ENCODE results near the gene WDR75. TPM values are rescaled to one million over a fixed set of nuclear protein-coding genes. Genes with fewer than 3 reads are reported as not detected.

Gene WDR75
- total RNA-seq, 1 donor from 2014 or later, result 24.7 TPM

DNA sequence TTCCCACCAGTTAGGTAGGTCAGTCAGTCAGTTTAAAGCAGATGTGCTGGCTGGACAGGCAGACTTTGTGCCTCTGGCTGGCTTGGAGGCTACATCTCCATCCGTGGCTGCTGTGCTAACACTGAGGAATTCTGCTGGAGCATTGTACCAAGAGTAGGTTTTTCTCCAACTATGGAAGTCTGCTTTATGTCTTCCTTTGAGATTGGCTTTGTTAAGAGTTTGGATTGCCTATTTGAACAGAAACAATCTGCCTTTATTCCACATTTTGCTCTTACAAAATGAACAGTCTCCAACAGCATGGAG lies 46.7 kb downstream of the WDR75 start:
- no peaks in the 10 kb centered on the region for H3K27me3 Mint-ChIP-seq (ENCODE audit: low read depth)
- H3K27ac Mint-ChIP-seq (ENCODE audit: unreplicated experiment), result no peak overlapping the region
- no peak for DNase-seq (ENCODE audit: low spot score)
- H3K9me3 Mint-ChIP-seq (ENCODE audit: low read depth), result no peaks in the 10 kb centered on the region
- TF ChIP-seq, protein P1, sequence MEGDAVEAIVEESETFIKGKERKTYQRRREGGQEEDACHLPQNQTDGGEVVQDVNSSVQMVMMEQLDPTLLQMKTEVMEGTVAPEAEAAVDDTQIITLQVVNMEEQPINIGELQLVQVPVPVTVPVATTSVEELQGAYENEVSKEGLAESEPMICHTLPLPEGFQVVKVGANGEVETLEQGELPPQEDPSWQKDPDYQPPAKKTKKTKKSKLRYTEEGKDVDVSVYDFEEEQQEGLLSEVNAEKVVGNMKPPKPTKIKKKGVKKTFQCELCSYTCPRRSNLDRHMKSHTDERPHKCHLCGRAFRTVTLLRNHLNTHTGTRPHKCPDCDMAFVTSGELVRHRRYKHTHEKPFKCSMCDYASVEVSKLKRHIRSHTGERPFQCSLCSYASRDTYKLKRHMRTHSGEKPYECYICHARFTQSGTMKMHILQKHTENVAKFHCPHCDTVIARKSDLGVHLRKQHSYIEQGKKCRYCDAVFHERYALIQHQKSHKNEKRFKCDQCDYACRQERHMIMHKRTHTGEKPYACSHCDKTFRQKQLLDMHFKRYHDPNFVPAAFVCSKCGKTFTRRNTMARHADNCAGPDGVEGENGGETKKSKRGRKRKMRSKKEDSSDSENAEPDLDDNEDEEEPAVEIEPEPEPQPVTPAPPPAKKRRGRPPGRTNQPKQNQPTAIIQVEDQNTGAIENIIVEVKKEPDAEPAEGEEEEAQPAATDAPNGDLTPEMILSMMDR (IDR thresholded peaks at IDR 0.05), result no peak
- H3K4me3 Mint-ChIP-seq (ENCODE audit: unreplicated experiment), result no peak overlapping the region
- H3K36me3 Mint-ChIP-seq (ENCODE audit: low read depth), result no peaks in the 10 kb centered on the region
- H3K4me1 Mint-ChIP-seq (ENCODE audit: low read depth), result no peaks in the 10 kb centered on the region

DNA sequence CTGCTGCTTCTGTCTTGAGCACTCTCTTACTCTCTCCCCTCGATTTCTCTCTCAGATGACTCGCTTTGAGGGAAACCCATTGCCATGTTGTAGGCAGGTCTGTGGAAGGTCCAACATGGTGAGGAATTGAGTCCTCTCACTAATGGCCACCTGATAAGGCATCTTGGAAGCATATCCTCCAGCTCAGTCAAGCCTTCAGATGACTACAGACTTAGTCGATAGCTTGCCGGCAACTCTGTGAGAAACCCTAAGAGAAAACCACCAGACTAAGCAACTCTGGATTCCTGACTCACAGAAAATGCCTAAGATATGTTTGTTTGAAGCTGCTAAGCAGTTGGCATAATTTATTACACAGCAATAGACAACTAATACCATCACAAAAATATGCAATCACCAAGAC lies 51.2 kb downstream of the WDR75 start:
- DNase-seq (ENCODE audit: low spot score), result no peak
- TF ChIP-seq, protein P1 (IDR thresholded peaks at IDR 0.05), result no peak
- Mint-ChIP-seq H3K36me3 (ENCODE audit: low read depth) (no peaks in the 10 kb centered on the region), H3K4me3 (ENCODE audit: unreplicated experiment) (no peak overlapping the region), H3K27ac (ENCODE audit: unreplicated experiment) (no peak overlapping the region), H3K9me3 (ENCODE audit: low read depth) (no peaks in the 10 kb centered on the region), H3K27me3 (ENCODE audit: low read depth) (no peaks in the 10 kb centered on the region), H3K4me1 (ENCODE audit: low read depth) (no peaks in the 10 kb centered on the region)

GRCh38 chr2:189498205-189498604 lies 56.9 kb downstream of the WDR75 start:
- no peak for DNase-seq (ENCODE audit: low spot score)
- Mint-ChIP-seq H3K27me3 (ENCODE audit: low read depth) (no peaks in the 10 kb centered on the region), H3K4me1 (ENCODE audit: low read depth) (no peaks in the 10 kb centered on the region), H3K36me3 (ENCODE audit: low read depth) (no peaks in the 10 kb centered on the region), H3K9me3 (ENCODE audit: low read depth) (no peaks in the 10 kb centered on the region), H3K4me3 (ENCODE audit: unreplicated experiment) (no peak overlapping the region), H3K27ac (ENCODE audit: unreplicated experiment) (no peak overlapping the region)
- TF ChIP-seq, protein P1 (IDR thresholded peaks at IDR 0.05), result no peak

GRCh38 chr2:189499137-189499536 lies 57.9 kb downstream of the WDR75 start:
- H3K27me3 Mint-ChIP-seq (ENCODE audit: low read depth), result no peaks in the 10 kb centered on the region
- H3K36me3 Mint-ChIP-seq (ENCODE audit: low read depth), result no peaks in the 10 kb centered on the region
- TF ChIP-seq, protein P1 (IDR thresholded peaks at IDR 0.05), result no peak
- no peaks in the 10 kb centered on the region for H3K9me3 Mint-ChIP-seq (ENCODE audit: low read depth)
- H3K4me1 Mint-ChIP-seq (ENCODE audit: low read depth), result no peaks in the 10 kb centered on the region
- no peak overlapping the region for H3K27ac Mint-ChIP-seq (ENCODE audit: unreplicated experiment)
- DNase-seq (ENCODE audit: low spot score), result no peak
- H3K4me3 Mint-ChIP-seq (ENCODE audit: unreplicated experiment), result no peak overlapping the region

- H3K27me3 Mint-ChIP-seq (ENCODE audit: low read depth), result no peaks in the 10 kb centered on the region
- no peaks in the 10 kb centered on the region for H3K36me3 Mint-ChIP-seq (ENCODE audit: low read depth)
Observed at GRCh38 chr2:189500456-189501160, 59.3 kb downstream of the WDR75 start.

More at GRCh38 chr2:189500456-189501160, 59.3 kb downstream of the WDR75 start:
- H3K4me1 Mint-ChIP-seq (ENCODE audit: low read depth), result no peaks in the 10 kb centered on the region
- no peak overlapping the region for H3K4me3 Mint-ChIP-seq (ENCODE audit: unreplicated experiment)
- no peak overlapping the region for H3K27ac Mint-ChIP-seq (ENCODE audit: unreplicated experiment)
- TF ChIP-seq, protein P1 (IDR thresholded peaks at IDR 0.05), result no peak
- H3K9me3 Mint-ChIP-seq (ENCODE audit: low read depth), result no peaks in the 10 kb centered on the region
- no peak for DNase-seq (ENCODE audit: low spot score)

Data from chondrocyte (in vitro differentiated cells).